ENCODE results near the gene WNT7A.

WNT7A gene

DNA sequence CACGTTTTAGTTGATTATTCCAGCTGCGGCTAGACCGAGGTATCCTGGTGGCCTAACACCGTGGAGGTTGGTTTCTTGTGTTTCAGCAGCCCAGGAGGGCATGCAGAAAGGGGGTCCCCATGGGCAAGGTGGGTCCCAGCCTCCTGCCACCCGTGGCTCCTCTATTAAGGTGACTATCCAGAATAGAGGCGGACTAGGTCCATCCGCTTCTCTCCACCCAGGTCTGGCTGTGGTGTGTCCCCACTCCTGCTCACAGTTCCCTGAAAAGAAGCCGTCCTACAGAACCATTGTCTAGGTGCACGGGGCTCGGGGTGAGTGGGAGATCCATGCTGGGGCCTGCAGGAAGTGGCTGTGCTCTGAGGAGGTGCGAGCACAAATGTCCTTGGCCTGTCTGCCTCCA, 81.5 kb downstream of the WNT7A start:
- no peak for TF ChIP-seq SIN3A (IDR thresholded peaks at IDR 0.05; ENCODE audit: borderline replicate concordance, insufficient read depth, low read length)
- TF ChIP-seq FOXP2 (optimal IDR thresholded peaks at IDR 0.05; ENCODE audit: borderline replicate concordance, extremely low read depth, extremely low read length, insufficient read depth): no peak
- TF ChIP-seq POLR2AphosphoS5 (IDR thresholded peaks at IDR 0.05; ENCODE audit: low read depth, low read length): no peak
- TF ChIP-seq, protein P1, sequence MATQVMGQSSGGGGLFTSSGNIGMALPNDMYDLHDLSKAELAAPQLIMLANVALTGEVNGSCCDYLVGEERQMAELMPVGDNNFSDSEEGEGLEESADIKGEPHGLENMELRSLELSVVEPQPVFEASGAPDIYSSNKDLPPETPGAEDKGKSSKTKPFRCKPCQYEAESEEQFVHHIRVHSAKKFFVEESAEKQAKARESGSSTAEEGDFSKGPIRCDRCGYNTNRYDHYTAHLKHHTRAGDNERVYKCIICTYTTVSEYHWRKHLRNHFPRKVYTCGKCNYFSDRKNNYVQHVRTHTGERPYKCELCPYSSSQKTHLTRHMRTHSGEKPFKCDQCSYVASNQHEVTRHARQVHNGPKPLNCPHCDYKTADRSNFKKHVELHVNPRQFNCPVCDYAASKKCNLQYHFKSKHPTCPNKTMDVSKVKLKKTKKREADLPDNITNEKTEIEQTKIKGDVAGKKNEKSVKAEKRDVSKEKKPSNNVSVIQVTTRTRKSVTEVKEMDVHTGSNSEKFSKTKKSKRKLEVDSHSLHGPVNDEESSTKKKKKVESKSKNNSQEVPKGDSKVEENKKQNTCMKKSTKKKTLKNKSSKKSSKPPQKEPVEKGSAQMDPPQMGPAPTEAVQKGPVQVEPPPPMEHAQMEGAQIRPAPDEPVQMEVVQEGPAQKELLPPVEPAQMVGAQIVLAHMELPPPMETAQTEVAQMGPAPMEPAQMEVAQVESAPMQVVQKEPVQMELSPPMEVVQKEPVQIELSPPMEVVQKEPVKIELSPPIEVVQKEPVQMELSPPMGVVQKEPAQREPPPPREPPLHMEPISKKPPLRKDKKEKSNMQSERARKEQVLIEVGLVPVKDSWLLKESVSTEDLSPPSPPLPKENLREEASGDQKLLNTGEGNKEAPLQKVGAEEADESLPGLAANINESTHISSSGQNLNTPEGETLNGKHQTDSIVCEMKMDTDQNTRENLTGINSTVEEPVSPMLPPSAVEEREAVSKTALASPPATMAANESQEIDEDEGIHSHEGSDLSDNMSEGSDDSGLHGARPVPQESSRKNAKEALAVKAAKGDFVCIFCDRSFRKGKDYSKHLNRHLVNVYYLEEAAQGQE (IDR thresholded peaks at IDR 0.05; ENCODE audit: insufficient read depth in 1 of 2, low read depth in 2 of 2, low read length in 2 of 2): no peak
- TF ChIP-seq TAF1 (IDR thresholded peaks at IDR 0.05; ENCODE audit: borderline replicate concordance, insufficient read depth, low read length): no peak

DNA sequence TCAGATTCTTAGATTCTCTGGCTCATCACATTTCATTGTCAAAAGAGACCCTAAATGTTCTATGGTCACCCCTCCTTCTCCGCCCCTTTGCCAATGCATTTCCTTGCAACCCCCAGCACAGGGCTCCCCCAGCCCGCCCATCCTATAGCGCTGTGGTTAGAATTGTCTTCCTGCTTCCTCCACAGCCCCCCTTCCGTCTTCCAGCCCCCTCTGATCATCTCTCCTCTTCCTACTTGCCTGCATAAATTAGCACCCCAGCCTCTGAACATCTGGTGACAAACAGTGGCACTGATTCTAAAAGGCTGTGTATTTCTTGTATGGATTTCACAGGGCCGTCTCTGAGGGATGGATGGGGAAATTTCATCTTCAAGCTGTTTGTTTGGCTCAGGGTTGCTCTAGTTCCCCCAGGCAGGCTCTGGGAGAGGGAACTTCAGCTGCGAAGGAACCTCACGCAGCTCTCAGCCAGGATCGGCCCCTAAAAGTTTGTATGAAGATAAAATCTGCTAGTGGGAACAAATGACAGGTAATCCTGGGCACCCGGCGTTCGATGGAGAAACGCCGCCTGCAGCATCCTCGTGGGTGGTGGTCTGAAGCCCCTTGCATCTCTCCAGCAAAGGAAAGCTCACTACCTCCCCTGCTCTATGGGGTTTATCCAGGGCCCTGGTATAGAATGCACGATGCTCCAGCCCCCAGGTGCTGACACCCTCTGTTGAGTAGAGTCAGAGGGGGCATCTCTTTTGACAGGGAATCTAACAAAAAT, 83.0 kb downstream of the WNT7A start:
- TF ChIP-seq TAF1 (IDR thresholded peaks at IDR 0.05; ENCODE audit: borderline replicate concordance, insufficient read depth, low read length) (no peak), FOXP2 (optimal IDR thresholded peaks at IDR 0.05; ENCODE audit: borderline replicate concordance, extremely low read depth, extremely low read length, insufficient read depth) (no peak)

DNA sequence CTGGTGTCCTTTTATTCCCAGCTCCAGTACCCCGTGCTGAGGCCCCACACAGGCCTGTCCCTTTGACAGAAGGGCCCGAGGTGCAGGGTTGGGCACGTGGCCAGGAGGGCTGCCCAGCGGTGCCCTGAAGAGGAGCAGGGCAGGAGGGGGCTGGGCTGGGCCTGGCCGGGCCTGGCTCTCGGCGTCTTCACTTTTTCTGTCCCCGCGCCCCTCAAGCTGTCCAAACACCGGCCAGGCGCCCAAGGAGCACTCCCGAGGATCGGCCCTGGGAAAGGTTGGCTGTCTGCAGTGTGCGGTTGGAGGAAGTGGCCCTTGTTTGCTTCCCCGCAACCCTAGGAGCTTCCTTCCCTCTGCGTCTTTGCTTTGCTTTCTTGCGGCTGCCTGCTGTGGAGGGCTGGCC, 84.1 kb downstream of the WNT7A start:
- TF ChIP-seq TAF1 (IDR thresholded peaks at IDR 0.05; ENCODE audit: borderline replicate concordance, insufficient read depth, low read length) (no peak), POLR2AphosphoS5 (IDR thresholded peaks at IDR 0.05; ENCODE audit: low read depth, low read length) (no peak)

DNA sequence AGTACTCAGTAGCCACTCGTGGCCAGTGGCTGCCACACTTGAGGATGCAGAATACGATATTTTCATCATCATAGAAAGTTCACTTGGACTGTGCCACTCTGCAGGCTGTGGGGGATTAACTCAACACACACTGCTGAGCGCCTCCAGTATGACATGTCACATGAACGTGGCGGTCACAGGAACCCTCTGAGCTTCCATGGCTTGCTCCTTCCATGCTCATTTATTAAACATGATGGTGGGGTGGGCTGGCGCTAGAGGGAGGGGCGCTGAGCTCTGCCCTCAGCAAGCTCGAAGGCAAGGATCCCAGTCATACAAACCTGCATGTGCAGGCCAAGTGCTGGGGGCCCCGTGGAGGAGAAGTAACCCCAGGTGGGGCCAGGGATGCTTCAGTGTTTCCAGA, 85.5 kb downstream of the WNT7A start:
- TF ChIP-seq FOXP2 (optimal IDR thresholded peaks at IDR 0.05; ENCODE audit: borderline replicate concordance, extremely low read depth, extremely low read length, insufficient read depth): no peak
- TF ChIP-seq TAF1 (IDR thresholded peaks at IDR 0.05; ENCODE audit: borderline replicate concordance, insufficient read depth, low read length): no peak
- TF ChIP-seq, protein P1 (IDR thresholded peaks at IDR 0.05; ENCODE audit: insufficient read depth in 1 of 2, low read depth in 2 of 2, low read length in 2 of 2): no peak
- TF ChIP-seq POLR2AphosphoS5 (IDR thresholded peaks at IDR 0.05; ENCODE audit: low read depth, low read length): no peak
- TF ChIP-seq SIN3A (IDR thresholded peaks at IDR 0.05; ENCODE audit: borderline replicate concordance, insufficient read depth, low read length): no peak

DNA sequence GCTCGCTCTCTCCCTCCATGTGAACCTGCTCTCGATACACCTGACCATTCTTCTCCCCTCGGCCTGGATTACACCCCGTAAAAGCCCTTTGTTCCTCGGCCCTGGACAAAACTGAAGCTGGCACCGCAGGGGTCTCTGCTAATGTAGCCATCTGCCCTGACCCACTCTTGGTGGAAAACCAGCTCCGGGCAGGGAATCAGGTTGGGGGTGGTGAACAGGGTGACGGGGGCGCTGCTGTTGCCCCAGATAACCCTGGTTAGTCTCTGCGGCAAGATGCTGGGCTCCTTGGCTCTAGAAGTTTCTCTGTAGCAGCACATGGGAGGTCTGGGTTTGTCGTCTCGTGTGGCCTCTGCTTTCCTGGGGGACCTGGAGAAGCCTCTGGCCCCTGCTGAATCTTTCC, 86.4 kb downstream of the WNT7A start:
- TF ChIP-seq POLR2AphosphoS5 (IDR thresholded peaks at IDR 0.05; ENCODE audit: low read depth, low read length): no peak
- no peak for TF ChIP-seq TAF1 (IDR thresholded peaks at IDR 0.05; ENCODE audit: borderline replicate concordance, insufficient read depth, low read length)
- TF ChIP-seq, protein P1 (IDR thresholded peaks at IDR 0.05; ENCODE audit: insufficient read depth in 1 of 2, low read depth in 2 of 2, low read length in 2 of 2): no peak
- no peak for TF ChIP-seq SIN3A (IDR thresholded peaks at IDR 0.05; ENCODE audit: borderline replicate concordance, insufficient read depth, low read length)
- TF ChIP-seq FOXP2 (optimal IDR thresholded peaks at IDR 0.05; ENCODE audit: borderline replicate concordance, extremely low read depth, extremely low read length, insufficient read depth): no peak

DNA sequence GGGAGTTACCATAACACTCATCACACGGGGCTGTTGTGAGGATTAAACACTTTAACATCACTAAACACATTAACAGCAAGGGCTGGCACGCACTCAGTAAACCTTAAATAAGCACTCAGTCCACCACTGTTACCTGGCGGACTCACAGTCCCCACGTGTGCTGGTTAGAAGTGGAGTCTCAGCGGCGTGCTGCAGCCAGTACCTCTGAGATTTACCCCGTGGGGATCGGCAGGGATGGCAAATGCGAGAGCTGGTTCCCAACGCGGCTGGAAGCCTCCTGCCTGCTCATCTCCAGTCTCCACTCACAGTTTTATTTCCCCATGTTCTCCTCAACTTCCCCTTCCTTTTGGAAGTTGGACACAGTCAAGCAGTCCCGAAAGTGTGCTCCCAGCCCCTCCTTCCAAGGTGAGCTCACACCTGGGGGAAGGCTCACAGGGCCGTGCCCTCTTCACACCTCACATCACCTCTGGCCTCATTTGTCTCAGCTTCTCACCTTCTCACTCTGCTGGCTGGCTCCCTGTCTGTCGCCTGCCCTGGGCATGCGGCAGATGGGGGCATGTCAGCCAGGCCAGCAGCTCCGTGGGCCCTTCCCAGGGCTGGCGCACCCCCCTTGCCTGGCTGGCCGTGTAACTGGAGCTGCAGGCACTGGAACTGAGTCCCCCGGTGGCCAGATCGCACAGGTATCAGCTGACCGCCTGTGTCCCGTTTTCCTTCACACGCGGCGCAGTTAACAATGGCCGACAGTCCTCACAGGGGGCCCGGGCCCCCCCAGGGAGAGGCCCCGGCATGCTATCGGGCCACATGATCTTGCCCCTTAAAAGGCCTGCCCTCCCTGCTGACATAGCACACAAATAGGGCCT, 87.1 kb downstream of the WNT7A start:
- TF ChIP-seq POLR2AphosphoS5 (IDR thresholded peaks at IDR 0.05; ENCODE audit: low read depth, low read length): no peak
- no peak for TF ChIP-seq FOXP2 (optimal IDR thresholded peaks at IDR 0.05; ENCODE audit: borderline replicate concordance, extremely low read depth, extremely low read length, insufficient read depth)
- TF ChIP-seq, protein P1 (IDR thresholded peaks at IDR 0.05; ENCODE audit: insufficient read depth in 1 of 2, low read depth in 2 of 2, low read length in 2 of 2): no peak
- TF ChIP-seq SIN3A (IDR thresholded peaks at IDR 0.05; ENCODE audit: borderline replicate concordance, insufficient read depth, low read length): no peak
- no peak for TF ChIP-seq TAF1 (IDR thresholded peaks at IDR 0.05; ENCODE audit: borderline replicate concordance, insufficient read depth, low read length)

Data from PFSK-1 (cell line).